ENCODE data around the gene EDNRA.

The EDNRA gene

GRCh38 chr4:147589586-147589985 is 108.7 kb downstream of the EDNRA start:
- DNase-seq (ENCODE audit: low spot score) = no peak

- peak; percentile 24 for DNase-seq (ENCODE audit: low spot score)
Observed at GRCh38 chr4:147590249-147590920, 109.5 kb downstream of the EDNRA start.

- no peak for DNase-seq (ENCODE audit: low spot score)
Observed at GRCh38 chr4:147591106-147591505, 110.2 kb downstream of the EDNRA start.

GRCh38 chr4:147594107-147594506 is 113.2 kb downstream of the EDNRA start:
- DNase-seq (ENCODE audit: low spot score) = no peak

Measured in SW480 (cell line).